Thyroid gland (tissue), 4 donors: ENCODE data around the gene ZNF821.

Experiments
- POLR2A ChIP-seq, 2 donors: fragments of 450-650 bp; IDR thresholded peaks; one replicate each; pipeline ENCODE4 v1.6.1; 2017; ENCODE audit warnings: antibody characterized with exemption in 2 of 2, mild to moderate bottlenecking in 2 of 2, moderate library complexity in 1 of 2
- TF ChIP-seq, protein P1 (sequence below), 6 experiments: fragments of 200-600 bp in 3 of 6; fragments of 450-650 bp in 3 of 6; sonication (generic) in 3 of 6; IDR thresholded peaks; one replicate each; pipeline ENCODE4 v1.5.1; 2016 to 2019; ENCODE audit warnings: antibody characterized with exemption in 6 of 6, mild to moderate bottlenecking in 2 of 6, inconsistent platforms in 1 of 6, moderate library complexity in 1 of 6

DNA sequence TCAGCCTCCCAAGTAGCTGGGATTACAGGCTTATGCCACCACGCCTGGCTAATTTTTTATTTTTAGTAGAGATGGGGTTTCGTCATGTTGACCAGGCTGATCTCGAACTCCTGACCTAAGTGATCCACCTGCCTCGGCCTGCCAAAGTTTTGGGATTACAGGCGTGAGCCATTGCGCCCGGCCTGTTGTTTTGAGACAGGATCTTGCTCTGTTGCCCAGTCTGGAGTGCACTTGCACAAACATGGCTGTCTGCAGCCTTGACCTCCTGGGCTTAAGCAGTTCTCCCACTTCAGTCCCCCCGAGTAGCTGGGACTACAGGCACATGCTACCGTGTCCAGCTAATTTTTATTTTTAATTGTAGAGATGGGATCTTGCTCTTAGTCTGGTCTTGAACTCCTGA, 20.3 kb upstream of the ZNF821 start:
- TF ChIP-seq, protein P1, sequence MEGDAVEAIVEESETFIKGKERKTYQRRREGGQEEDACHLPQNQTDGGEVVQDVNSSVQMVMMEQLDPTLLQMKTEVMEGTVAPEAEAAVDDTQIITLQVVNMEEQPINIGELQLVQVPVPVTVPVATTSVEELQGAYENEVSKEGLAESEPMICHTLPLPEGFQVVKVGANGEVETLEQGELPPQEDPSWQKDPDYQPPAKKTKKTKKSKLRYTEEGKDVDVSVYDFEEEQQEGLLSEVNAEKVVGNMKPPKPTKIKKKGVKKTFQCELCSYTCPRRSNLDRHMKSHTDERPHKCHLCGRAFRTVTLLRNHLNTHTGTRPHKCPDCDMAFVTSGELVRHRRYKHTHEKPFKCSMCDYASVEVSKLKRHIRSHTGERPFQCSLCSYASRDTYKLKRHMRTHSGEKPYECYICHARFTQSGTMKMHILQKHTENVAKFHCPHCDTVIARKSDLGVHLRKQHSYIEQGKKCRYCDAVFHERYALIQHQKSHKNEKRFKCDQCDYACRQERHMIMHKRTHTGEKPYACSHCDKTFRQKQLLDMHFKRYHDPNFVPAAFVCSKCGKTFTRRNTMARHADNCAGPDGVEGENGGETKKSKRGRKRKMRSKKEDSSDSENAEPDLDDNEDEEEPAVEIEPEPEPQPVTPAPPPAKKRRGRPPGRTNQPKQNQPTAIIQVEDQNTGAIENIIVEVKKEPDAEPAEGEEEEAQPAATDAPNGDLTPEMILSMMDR (IDR thresholded peaks at IDR 0.05), result no peak
- no peak for TF ChIP-seq POLR2A (IDR thresholded peaks at IDR 0.05)
